A673 (cell line): ENCODE measurements around the gene MARCHF7. TPM values are rescaled to one million over a fixed set of nuclear protein-coding genes. Genes with fewer than 3 reads are reported as not detected.
"Not testable (repeated sequence)": the region's sequence is repeated elsewhere in the genome, so short reads cannot be mapped to it uniquely, and the experiment has no call there.

Experiments used
- BruUV-seq: library from RNA; stranded (reverse); fragments of 400-500 nt; replicated peaks from 2 replicates; lab custom pipeline; 2021; lab: Mats Ljungman, UMichigan
- CTCF ChIA-PET: fragments of 300-600 bp; sonication (Branson Sonifier 250); formaldehyde crosslinking; loops from one replicate; lab custom pipeline; 2022; ENCODE audit warnings: antibody characterized with exemption; lab: Charles Lee
- POLR2A ChIA-PET: fragments of 300-600 bp; sonication (Branson Sonifier 250); formaldehyde crosslinking; loops from one replicate; lab custom pipeline; 2022; ENCODE audit warnings: antibody characterized with exemption; ENCODE audit not compliant: low non-redundant PET; lab: Charles Lee
- DNase-seq: peaks from one replicate; pipeline ENCODE4 v3.0.0-alpha.2; 2015; ENCODE audit warnings: low spot score
- H3K27ac ChIP-seq: fragments of 200-600 bp; sonication (generic); 2 replicates; pipeline ENCODE4 v1.5.1; 2016; ENCODE audit warnings: mixed run types, low read depth, mild to moderate bottlenecking, mixed read lengths, antibody characterized with exemption, low read length; ENCODE audit not compliant: poor library complexity, severe bottlenecking
- H3K27me3 ChIP-seq: fragments of 200-600 bp; sonication (generic); replicated peaks from 2 replicates; pipeline ENCODE4 v1.6.1; 2017; ENCODE audit warnings: mixed run types, low read depth, mild to moderate bottlenecking, mixed read lengths, antibody characterized with exemption, low read length; ENCODE audit not compliant: insufficient read depth, poor library complexity
- H3K36me3 ChIP-seq: fragments of 200-600 bp; sonication (generic); 2 replicates; pipeline ENCODE4 v1.6.1; 2016; ENCODE audit warnings: mixed run types, mild to moderate bottlenecking, mixed read lengths, antibody characterized with exemption, low read length; ENCODE audit not compliant: insufficient read depth, poor library complexity, severe bottlenecking
- H3K4me1 ChIP-seq: fragments of 200-600 bp; sonication (generic); 2 replicates; pipeline ENCODE4 v1.6.1; 2017; ENCODE audit warnings: mixed run types, mild to moderate bottlenecking, mixed read lengths, antibody characterized with exemption, low read length; ENCODE audit not compliant: insufficient read depth, poor library complexity, severe bottlenecking
- H3K4me3 ChIP-seq: fragments of 200-600 bp; sonication (generic); 2 replicates; pipeline ENCODE4 v1.5.1; 2016; ENCODE audit warnings: low read depth, mixed run types, mild to moderate bottlenecking, mixed read lengths, low read length; ENCODE audit not compliant: poor library complexity, severe bottlenecking
- H3K9me3 ChIP-seq: fragments of 200-600 bp; sonication (generic); 2 replicates; pipeline ENCODE4 v1.6.1; 2016; ENCODE audit warnings: mixed run types, low read depth, mild to moderate bottlenecking, mixed read lengths, antibody characterized with exemption, low read length; ENCODE audit not compliant: poor library complexity, severe bottlenecking
- EZH2 ChIP-seq: fragments of 200-600 bp; sonication (generic); IDR thresholded peaks from 2 replicates; pipeline ENCODE4 v1.6.1; 2017; ENCODE audit warnings: borderline replicate concordance, low read depth, mild to moderate bottlenecking, mixed read lengths, antibody characterized with exemption, low read length; ENCODE audit not compliant: poor library complexity, severe bottlenecking
- intact Hi-C: fragments of 100-400 bp; cut with micrococcal nuclease; formaldehyde crosslinking; loops from one replicate; pipeline ENCODE4 v1.10.0; 2022; ENCODE audit not compliant: unreplicated experiment
- total RNA-seq: library from RNA; stranded (reverse); gene quantifications from 2 replicates; pipeline ENCODE4 v1.2.3, GENCODE V29; 2021
- TF ChIP-seq, protein P1 (sequence below): fragments of 300-800, 200-600 bp; sonication (generic); conservative IDR thresholded peaks from 2 replicates; pipeline ENCODE4 v1.5.1; 2017; ENCODE audit warnings: low read depth, mild to moderate bottlenecking, antibody characterized with exemption, low read length, moderate library complexity, mixed read lengths

MARCHF7 gene
- total RNA-seq, 1 experiment from 2014 or later, result 94.9 TPM

DNA sequence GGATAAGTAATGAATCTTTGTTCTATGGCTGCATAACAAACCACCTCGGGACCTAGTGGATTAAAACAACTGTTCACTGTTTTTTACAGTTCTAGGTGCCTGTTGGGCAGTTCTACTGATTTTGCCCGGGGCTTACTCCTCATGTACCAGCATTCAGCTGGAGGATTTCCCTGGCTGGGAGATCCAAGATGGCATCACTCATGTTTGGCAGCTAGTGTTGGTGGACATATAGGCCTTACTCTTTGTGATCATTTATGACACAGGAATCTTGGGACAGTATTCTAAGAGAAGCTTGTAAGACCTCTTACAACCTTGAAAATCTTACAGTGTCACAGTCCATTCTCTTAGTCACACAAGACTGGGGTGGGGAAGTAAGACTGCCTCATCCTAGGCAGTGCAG, 4.6 kb downstream of the MARCHF7 start:
- CTCF ChIA-PET, result no interaction called here
- intact Hi-C loops, result no loop called here
- Histone ChIP-seq H3K4me1 (peaks cover 11% of the 10 kb centered on the region), H3K4me3 (no peak overlapping the region), H3K36me3 (peaks cover 71% of the 10 kb centered on the region), H3K9me3 (no peaks in the 10 kb centered on the region), H3K27ac (no peak overlapping the region), H3K27me3 (no peaks in the 10 kb centered on the region)
- BruUV-seq, result no TSS peak
- no peak for DNase-seq
- POLR2A ChIA-PET, result no interaction called here
- TF ChIP-seq, protein P1, sequence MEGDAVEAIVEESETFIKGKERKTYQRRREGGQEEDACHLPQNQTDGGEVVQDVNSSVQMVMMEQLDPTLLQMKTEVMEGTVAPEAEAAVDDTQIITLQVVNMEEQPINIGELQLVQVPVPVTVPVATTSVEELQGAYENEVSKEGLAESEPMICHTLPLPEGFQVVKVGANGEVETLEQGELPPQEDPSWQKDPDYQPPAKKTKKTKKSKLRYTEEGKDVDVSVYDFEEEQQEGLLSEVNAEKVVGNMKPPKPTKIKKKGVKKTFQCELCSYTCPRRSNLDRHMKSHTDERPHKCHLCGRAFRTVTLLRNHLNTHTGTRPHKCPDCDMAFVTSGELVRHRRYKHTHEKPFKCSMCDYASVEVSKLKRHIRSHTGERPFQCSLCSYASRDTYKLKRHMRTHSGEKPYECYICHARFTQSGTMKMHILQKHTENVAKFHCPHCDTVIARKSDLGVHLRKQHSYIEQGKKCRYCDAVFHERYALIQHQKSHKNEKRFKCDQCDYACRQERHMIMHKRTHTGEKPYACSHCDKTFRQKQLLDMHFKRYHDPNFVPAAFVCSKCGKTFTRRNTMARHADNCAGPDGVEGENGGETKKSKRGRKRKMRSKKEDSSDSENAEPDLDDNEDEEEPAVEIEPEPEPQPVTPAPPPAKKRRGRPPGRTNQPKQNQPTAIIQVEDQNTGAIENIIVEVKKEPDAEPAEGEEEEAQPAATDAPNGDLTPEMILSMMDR, result no peak

DNA sequence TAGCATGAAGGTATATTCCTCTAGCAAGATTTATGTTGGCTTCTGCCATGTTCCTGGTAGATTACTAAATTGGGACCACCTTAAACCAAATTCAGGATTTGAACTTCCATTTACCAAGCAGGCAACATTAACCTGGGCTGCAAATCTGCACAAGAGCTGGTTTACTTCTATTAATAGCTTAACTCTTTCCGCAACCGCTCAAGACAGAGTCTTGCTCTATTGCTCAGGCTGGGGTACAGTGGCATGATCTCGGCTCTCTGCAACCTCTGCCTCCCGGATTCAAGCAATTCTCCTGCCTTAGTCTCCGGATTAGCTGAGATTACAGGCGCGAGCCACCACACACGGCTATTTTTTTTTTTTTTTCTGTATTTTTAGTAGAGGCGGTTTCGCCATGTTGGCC, 8.4 kb downstream of the MARCHF7 start:
- ChIA-PET POLR2A (no interaction called here), CTCF (no interaction called here)
- H3K9me3 ChIP-seq, result peaks cover 7% of the 10 kb centered on the region
- no TSS peak for BruUV-seq
- no peak for TF ChIP-seq EZH2
- TF ChIP-seq, protein P1, result no peak
- no peaks in the 10 kb centered on the region for H3K27me3 ChIP-seq
- no peak for DNase-seq
- H3K27ac ChIP-seq, result no peak overlapping the region
- no peak overlapping the region for H3K4me3 ChIP-seq
- intact Hi-C loops, result no loop called here
- no peaks in the 10 kb centered on the region for H3K4me1 ChIP-seq
- peaks cover 76% of the 10 kb centered on the region for H3K36me3 ChIP-seq

DNA sequence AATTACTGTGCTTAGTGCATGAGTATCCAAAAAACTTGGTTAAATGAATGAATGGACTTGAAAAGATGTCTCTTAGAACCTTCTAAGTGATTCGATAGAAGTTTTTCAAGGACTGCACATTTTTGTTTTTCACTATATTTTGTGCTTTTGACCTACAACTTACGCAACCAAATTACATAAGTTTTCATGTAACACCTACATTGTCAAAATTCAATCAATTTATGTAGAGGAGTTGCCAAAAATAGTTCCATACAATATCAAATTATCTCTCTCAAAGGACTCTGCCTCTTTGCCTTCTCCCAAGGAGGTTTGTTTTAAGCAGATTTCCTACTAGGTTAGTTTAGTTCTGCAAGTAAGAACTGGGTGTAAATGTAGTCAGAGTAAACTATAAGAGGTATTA, 10.3 kb downstream of the MARCHF7 start:
- Histone ChIP-seq H3K9me3 (peaks cover 7% of the 10 kb centered on the region), H3K27ac (no peak overlapping the region), H3K27me3 (no peaks in the 10 kb centered on the region), H3K36me3 (peaks cover 64% of the 10 kb centered on the region), H3K4me3 (no peak overlapping the region), H3K4me1 (no peaks in the 10 kb centered on the region)
- TF ChIP-seq EZH2, result no peak
- TF ChIP-seq, protein P1, result no peak
- CTCF ChIA-PET, result no interaction called here
- BruUV-seq, result no TSS peak
- POLR2A ChIA-PET, result no interaction called here
- intact Hi-C loops, result no loop called here
- DNase-seq, result no peak

DNA sequence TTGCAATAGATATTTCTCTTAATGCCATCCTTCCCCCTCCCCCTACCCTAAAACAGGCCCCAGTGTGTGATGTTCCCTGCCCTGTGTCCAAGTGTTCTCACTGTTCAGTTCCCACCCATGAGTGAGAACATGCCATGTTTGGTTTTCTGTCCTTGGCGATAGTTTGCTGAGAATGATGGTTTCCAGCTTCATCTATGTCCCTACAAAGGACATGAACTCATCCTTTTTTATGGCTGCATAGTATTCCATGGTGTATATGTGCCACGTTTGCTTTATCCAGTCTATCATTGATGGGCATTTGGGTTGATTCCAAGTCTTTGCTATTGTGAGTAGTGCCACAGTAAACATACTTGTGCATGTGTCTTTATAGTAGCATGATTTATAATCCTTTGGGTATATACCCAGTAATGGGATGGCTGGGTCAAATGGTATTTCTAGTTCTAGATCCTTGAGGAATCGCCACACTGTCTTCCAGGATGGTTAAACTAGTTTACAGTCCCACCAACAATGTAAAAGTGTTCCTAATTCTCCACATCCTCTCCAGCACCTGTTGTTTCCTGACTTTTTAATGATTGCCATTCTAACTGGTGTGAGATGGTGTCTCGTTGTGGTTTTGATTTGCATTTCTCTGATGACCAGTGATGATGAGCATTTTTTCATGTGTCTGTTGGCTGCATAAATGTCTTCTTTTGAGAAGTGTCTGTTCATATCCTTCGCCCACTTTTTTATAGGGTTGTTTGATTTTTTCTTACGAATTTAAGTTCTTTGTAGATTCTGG, 12.7 kb downstream of the MARCHF7 start:
- POLR2A ChIA-PET, DNase-seq: not testable (repeated sequence)

More for the DNA sequence above, 12.7 kb downstream of the MARCHF7 start:
- BruUV-seq, H3K27ac ChIP-seq, H3K27me3 ChIP-seq, CTCF ChIA-PET, H3K9me3 ChIP-seq, H3K4me3 ChIP-seq, H3K4me1 ChIP-seq, intact Hi-C loops: not testable (repeated sequence)
- peaks cover 57% of the 10 kb centered on the region for H3K36me3 ChIP-seq
